K562 (cell line): ENCODE measurements around the gene NFE2. TPM values are rescaled to one million over a fixed set of nuclear protein-coding genes. Genes with fewer than 3 reads are reported as not detected.

ENCODE experiments used
- ADNP ChIP-seq: fragments of 200-800 bp; sonication (Bioruptor generic); IDR thresholded peaks from 2 replicates; pipeline ENCODE4 v1.6.1; 2016; ENCODE audit warnings: missing genetic modification characterization, missing compliant biosample characterization
- CC2D1A ChIP-seq: fragments of 450-650 bp; IDR thresholded peaks from 2 replicates; pipeline ENCODE4 v1.6.1; 2017; ENCODE audit warnings: mild to moderate bottlenecking
- DACH1 ChIP-seq: fragments of 450-650 bp; IDR thresholded peaks from 2 replicates; pipeline ENCODE4 v1.6.1; 2018; ENCODE audit not compliant: partially characterized antibody
- GATAD2A ChIP-seq: fragments of 450-650 bp; IDR thresholded peaks from 2 replicates; pipeline ENCODE4 v1.6.1; 2017
- GATAD2B ChIP-seq: fragments of 450-650 bp; IDR thresholded peaks from 2 replicates; pipeline ENCODE4 v1.6.1; 2017; ENCODE audit warnings: mild to moderate bottlenecking, borderline replicate concordance
- HMG20A ChIP-seq: fragments of 450-650 bp; formaldehyde crosslinking; conservative IDR thresholded peaks from 2 replicates; pipeline ENCODE4 v1.4.0; 2020; ENCODE audit warnings: mild to moderate bottlenecking, mixed read lengths
- KDM1A ChIP-seq, 2 experiments: fragments of 450-650 bp; IDR thresholded peaks; 2 replicates each; pipeline ENCODE4 v1.6.1; 2016; ENCODE audit warnings: mild to moderate bottlenecking in 2 of 2
- MAFF ChIP-seq: IDR thresholded peaks from 2 replicates; pipeline ENCODE4 v1.6.1; 2012; ENCODE audit warnings: low read length, improper control_type of control experiment
- MEF2A ChIP-seq: IDR thresholded peaks from 2 replicates; pipeline ENCODE4 v1.6.1; 2011; ENCODE audit warnings: low read depth, mild to moderate bottlenecking, low read length, moderate library complexity; ENCODE audit not compliant: control insufficient read depth
- NBN ChIP-seq: fragments of 450-650 bp; IDR thresholded peaks from 2 replicates; pipeline ENCODE4 v1.6.1; 2016; ENCODE audit warnings: low read depth, mild to moderate bottlenecking
- NFRKB ChIP-seq: fragments of 450-650 bp; IDR thresholded peaks from 2 replicates; pipeline ENCODE4 v1.6.1; 2016; ENCODE audit warnings: low read depth
- NR2C2 ChIP-seq, 2 experiments: fragments of 200-800 bp in 1 of 2; sonication (Bioruptor generic) in 1 of 2; sonication (generic) in 1 of 2; formaldehyde crosslinking in 1 of 2; IDR thresholded peaks; 2 replicates each; pipeline versions ENCODE4 v1.6.1 to v1.8.0; 2016 to 2022; ENCODE audit warnings: mild to moderate bottlenecking in 1 of 2, missing compliant biosample characterization in 1 of 2, missing genetic modification characterization in 1 of 2, missing genetic modification reagents in 1 of 2
- POLR2H ChIP-seq: IDR thresholded peaks from 2 replicates; pipeline ENCODE4 v1.6.1; 2016; ENCODE audit warnings: missing genetic modification characterization, low read depth, mild to moderate bottlenecking, control low read depth, missing compliant biosample characterization, moderate library complexity
- SIN3B ChIP-seq: fragments of 450-650 bp; IDR thresholded peaks from 2 replicates; pipeline ENCODE4 v1.6.1; 2017; ENCODE audit warnings: low read depth, mild to moderate bottlenecking, moderate library complexity
- SRSF3 ChIP-seq: fragments of 200-400 bp; formaldehyde crosslinking; IDR thresholded peaks from 2 replicates; pipeline ENCODE4 v1.6.1; 2016; ENCODE audit warnings: mild to moderate bottlenecking, low read length, moderate library complexity; ENCODE audit not compliant: insufficient read depth
- STAT5A ChIP-seq: IDR thresholded peaks from 2 replicates; pipeline ENCODE4 v1.6.1; 2012; ENCODE audit warnings: low read length, inconsistent platforms, borderline replicate concordance
- TEAD4 ChIP-seq, 2 experiments: sonication (generic) in 1 of 2; formaldehyde crosslinking in 1 of 2; IDR thresholded peaks; 2 replicates each; pipeline versions ENCODE4 v1.6.1 to v1.8.0; 2012 to 2022; ENCODE audit warnings: borderline replicate concordance in 1 of 2, inconsistent platforms in 1 of 2, low read length in 1 of 2, mild to moderate bottlenecking in 1 of 2, missing genetic modification reagents in 1 of 2
- polyA plus RNA-seq, 8 experiments: library from polyadenylated mRNA; depleted of rRNA in 4 of 8; stranded (reverse) in 5 of 8; unstranded in 3 of 8; fragments of >200 nt; fragmentation: Nextera tagmentation in 2 of 8; fragmentation: Illumina TruSeq in 1 of 8; extraction: Ambion mirVana in 2 of 8; extraction: Trizol in 1 of 8; gene quantifications; 2 replicates each; pipeline versions ENCODE4 v1.2.1 to v1.2.3, GENCODE V29; 2011 to 2014; ENCODE audit warnings: inconsistent platforms in 1 of 8, missing spikeins in 1 of 8
- total RNA-seq, 7 experiments: library from RNA; depleted of rRNA in 6 of 7; stranded (reverse); fragments of >200 nt in 6 of 7; fragmentation: Illumina TruSeq in 2 of 7; extraction: Trizol in 2 of 7; gene quantifications; 2 replicates each; pipeline versions ENCODE4 v1.2.1 to v1.2.3, GENCODE V29; 2011 to 2021; ENCODE audit warnings: low replicate concordance in 1 of 7
- TF ChIP-seq, protein P1 (sequence below): fragments of 250-450 bp; sonication (Bioruptor Pico); IDR thresholded peaks from 2 replicates; pipeline ENCODE4 v1.5.0; 2021
- TF ChIP-seq, protein P2 (sequence below): sonication (generic); formaldehyde crosslinking; IDR thresholded peaks from 2 replicates; pipeline ENCODE4 v1.8.0; 2022; ENCODE audit warnings: missing genetic modification reagents, mild to moderate bottlenecking, moderate library complexity, borderline replicate concordance
- TF ChIP-seq, protein P3 (sequence below): conservative IDR thresholded peaks from 2 replicates; pipeline ENCODE4 v1.6.1; 2011; ENCODE audit warnings: low read depth, mild to moderate bottlenecking, low read length; ENCODE audit not compliant: control insufficient read depth
- TF ChIP-seq, protein P4 (sequence below): fragments of 450-650 bp; formaldehyde crosslinking; IDR thresholded peaks from 2 replicates; pipeline ENCODE4 v1.4.0; 2022; ENCODE audit warnings: mild to moderate bottlenecking, moderate library complexity
- TF ChIP-seq, protein P5 (sequence below), 3 experiments: IDR thresholded peaks in 2 of 3; conservative IDR thresholded peaks in 1 of 3; 2 replicates each; pipeline ENCODE4 v1.5.1; 2011 to 2012; ENCODE audit warnings: low read length in 3 of 3, mild to moderate bottlenecking in 3 of 3, control low read depth in 2 of 3, improper control_type of control experiment in 1 of 3, inconsistent platforms in 1 of 3, low read depth in 1 of 3, mixed read lengths in 1 of 3, moderate library complexity in 1 of 3; ENCODE audit not compliant: insufficient read depth in 2 of 3

The NFE2 gene
- total and polyA plus RNA-seq, 9 of the 15 experiments (the other 6 are each of a cell fraction or from before 2014, with no cell fraction given), result 12.3 to 282 (median 208) TPM

DNA sequence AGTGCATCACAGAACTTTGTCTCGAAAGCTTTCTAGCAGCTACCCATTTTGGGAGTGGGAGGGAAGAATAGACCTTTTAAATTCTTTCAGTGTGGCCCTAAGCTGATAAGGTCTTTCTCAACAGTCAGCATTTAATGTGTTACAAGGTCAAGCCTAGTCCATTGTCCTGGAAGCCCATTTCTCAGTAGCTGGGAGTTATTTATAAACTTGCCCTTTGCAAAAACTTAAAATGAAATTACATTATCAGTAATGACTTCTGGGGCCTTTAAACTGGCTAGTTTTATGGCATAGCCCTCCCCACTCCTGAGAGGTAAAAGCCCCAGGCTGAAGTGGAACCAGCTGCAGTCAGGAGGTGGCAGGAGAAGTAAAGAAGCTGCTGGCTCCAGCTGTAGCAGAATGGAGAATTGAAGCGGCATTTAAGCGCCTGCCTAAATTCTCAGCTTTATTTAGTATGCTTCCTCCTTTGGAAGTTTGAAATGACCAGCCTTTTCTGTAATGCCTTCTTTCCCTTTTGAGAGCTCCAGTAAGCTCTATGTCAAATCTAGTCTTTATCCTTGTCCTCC is 36.5 kb upstream of the NFE2 start (continued):
- TF ChIP-seq, protein P1, sequence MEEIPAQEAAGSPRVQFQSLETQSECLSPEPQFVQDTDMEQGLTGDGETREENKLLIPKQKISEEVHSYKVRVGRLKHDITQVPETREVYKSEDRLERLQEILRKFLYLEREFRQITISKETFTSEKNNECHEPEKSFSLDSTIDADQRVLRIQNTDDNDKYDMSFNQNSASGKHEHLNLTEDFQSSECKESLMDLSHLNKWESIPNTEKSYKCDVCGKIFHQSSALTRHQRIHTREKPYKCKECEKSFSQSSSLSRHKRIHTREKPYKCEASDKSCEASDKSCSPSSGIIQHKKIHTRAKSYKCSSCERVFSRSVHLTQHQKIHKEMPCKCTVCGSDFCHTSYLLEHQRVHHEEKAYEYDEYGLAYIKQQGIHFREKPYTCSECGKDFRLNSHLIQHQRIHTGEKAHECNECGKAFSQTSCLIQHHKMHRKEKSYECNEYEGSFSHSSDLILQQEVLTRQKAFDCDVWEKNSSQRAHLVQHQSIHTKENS (CRISPR knock-in tag), result no peak
- TF ChIP-seq NFRKB (peak; percentile 60; the same call in 1 of the 2 replicates), MEF2A (peak; percentile 93), POLR2H (tag) (peak; percentile 28; the same call in 1 of the 2 replicates), MAFF (peak; percentile 94), KDM1A (IDR thresholded peaks at IDR 0.05) (peak; percentile 70 to 78; a peak in 2 of 4 replicates), CC2D1A (peak; percentile 25; the same call in 1 of the 2 replicates), GATAD2B (0 out of 2 replicates have a peak, but pooled peaks have one; percentile 29), DACH1 (peak; percentile 54), SRSF3 (no peak), NBN (no peak; the same call in 1 of the 2 replicates), SIN3B (no peak), STAT5A (peak; percentile 71), HMG20A (CRISPR knock-in tag) (no peak), ADNP (tag) (no peak), TEAD4 (IDR thresholded peaks at IDR 0.05; ENCODE audit: low read length) (peak; percentile 86), TEAD4 (CRISPR knock-in tag; IDR thresholded peaks at IDR 0.05; ENCODE audit: borderline replicate concordance) (no peak), GATAD2A (0 out of 2 replicates have a peak, but pooled peaks have one; percentile 64), NR2C2 (CRISPR knock-in tag; IDR thresholded peaks at IDR 0.05) (no peak), NR2C2 (tag; IDR thresholded peaks at IDR 0.05) (peak; percentile 55; the same call in 1 of the 2 replicates)
- TF ChIP-seq, protein P2, sequence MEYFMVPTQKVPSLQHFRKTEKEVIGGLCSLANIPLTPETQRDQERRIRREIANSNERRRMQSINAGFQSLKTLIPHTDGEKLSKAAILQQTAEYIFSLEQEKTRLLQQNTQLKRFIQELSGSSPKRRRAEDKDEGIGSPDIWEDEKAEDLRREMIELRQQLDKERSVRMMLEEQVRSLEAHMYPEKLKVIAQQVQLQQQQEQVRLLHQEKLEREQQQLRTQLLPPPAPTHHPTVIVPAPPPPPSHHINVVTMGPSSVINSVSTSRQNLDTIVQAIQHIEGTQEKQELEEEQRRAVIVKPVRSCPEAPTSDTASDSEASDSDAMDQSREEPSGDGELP (CRISPR knock-in tag), result peak; percentile 89
- TF ChIP-seq, protein P3, sequence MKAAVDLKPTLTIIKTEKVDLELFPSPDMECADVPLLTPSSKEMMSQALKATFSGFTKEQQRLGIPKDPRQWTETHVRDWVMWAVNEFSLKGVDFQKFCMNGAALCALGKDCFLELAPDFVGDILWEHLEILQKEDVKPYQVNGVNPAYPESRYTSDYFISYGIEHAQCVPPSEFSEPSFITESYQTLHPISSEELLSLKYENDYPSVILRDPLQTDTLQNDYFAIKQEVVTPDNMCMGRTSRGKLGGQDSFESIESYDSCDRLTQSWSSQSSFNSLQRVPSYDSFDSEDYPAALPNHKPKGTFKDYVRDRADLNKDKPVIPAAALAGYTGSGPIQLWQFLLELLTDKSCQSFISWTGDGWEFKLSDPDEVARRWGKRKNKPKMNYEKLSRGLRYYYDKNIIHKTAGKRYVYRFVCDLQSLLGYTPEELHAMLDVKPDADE, result no peak
- TF ChIP-seq, protein P4, sequence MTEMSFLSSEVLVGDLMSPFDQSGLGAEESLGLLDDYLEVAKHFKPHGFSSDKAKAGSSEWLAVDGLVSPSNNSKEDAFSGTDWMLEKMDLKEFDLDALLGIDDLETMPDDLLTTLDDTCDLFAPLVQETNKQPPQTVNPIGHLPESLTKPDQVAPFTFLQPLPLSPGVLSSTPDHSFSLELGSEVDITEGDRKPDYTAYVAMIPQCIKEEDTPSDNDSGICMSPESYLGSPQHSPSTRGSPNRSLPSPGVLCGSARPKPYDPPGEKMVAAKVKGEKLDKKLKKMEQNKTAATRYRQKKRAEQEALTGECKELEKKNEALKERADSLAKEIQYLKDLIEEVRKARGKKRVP, result no peak
- TF ChIP-seq, protein P5, sequence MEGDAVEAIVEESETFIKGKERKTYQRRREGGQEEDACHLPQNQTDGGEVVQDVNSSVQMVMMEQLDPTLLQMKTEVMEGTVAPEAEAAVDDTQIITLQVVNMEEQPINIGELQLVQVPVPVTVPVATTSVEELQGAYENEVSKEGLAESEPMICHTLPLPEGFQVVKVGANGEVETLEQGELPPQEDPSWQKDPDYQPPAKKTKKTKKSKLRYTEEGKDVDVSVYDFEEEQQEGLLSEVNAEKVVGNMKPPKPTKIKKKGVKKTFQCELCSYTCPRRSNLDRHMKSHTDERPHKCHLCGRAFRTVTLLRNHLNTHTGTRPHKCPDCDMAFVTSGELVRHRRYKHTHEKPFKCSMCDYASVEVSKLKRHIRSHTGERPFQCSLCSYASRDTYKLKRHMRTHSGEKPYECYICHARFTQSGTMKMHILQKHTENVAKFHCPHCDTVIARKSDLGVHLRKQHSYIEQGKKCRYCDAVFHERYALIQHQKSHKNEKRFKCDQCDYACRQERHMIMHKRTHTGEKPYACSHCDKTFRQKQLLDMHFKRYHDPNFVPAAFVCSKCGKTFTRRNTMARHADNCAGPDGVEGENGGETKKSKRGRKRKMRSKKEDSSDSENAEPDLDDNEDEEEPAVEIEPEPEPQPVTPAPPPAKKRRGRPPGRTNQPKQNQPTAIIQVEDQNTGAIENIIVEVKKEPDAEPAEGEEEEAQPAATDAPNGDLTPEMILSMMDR (IDR thresholded peaks at IDR 0.05 in 2 of 3, conservative IDR thresholded peaks at IDR 0.05 in 1 of 3; ENCODE audit: insufficient read depth in 2 of 3, low read depth in 1 of 3, low read length in 3 of 3), result peak; percentile 42 to 71 (median 67); a peak in 4 of 6 replicates
